ENCODE results near the gene SEPTIN10.

Gene SEPTIN10

GRCh38 chr2:109514857-109515256, 98.9 kb downstream of the SEPTIN10 start:
- 98% methylated on average over 5 of the region's 5 CpGs for WGBS
- Histone ChIP-seq H3K4me3 (ENCODE audit: low read length) (no peak overlapping the region), H3K27ac (ENCODE audit: low read depth, low read length) (no peak overlapping the region), H3K36me3 (ENCODE audit: insufficient read depth, low read length) (no peaks in the 10 kb centered on the region), H3K9ac (ENCODE audit: low read depth, low read length) (no peak overlapping the region), H3K27me3 (ENCODE audit: insufficient read depth, low read length) (no peaks in the 10 kb centered on the region), H3K4me1 (ENCODE audit: insufficient read depth, low read length) (no peaks in the 10 kb centered on the region), H3K9me3 (ENCODE audit: insufficient read depth, low read depth, low read length) (no peaks in the 10 kb centered on the region)

- Histone ChIP-seq H3K4me1 (ENCODE audit: insufficient read depth, low read length) (no peaks in the 10 kb centered on the region), H3K4me3 (ENCODE audit: low read length) (no peak overlapping the region), H3K9ac (ENCODE audit: low read depth, low read length) (no peak overlapping the region), H3K27ac (ENCODE audit: low read depth, low read length) (no peak overlapping the region), H3K9me3 (ENCODE audit: insufficient read depth, low read depth, low read length) (no peaks in the 10 kb centered on the region), H3K27me3 (ENCODE audit: insufficient read depth, low read length) (no peaks in the 10 kb centered on the region), H3K36me3 (ENCODE audit: insufficient read depth, low read length) (no peaks in the 10 kb centered on the region)
- WGBS: 93% methylated on average over 20 of the region's 20 CpGs
These were observed 99.8 kb downstream of the SEPTIN10 start for GRCh38 chr2:109513749-109514588.

GRCh38 chr2:109513230-109513629, 100.5 kb downstream of the SEPTIN10 start:
- Histone ChIP-seq H3K4me1 (ENCODE audit: insufficient read depth, low read length) (no peaks in the 10 kb centered on the region), H3K36me3 (ENCODE audit: insufficient read depth, low read length) (no peaks in the 10 kb centered on the region), H3K9ac (ENCODE audit: low read depth, low read length) (no peak overlapping the region), H3K4me3 (ENCODE audit: low read length) (no peak overlapping the region), H3K27ac (ENCODE audit: low read depth, low read length) (no peak overlapping the region), H3K9me3 (ENCODE audit: insufficient read depth, low read depth, low read length) (no peaks in the 10 kb centered on the region), H3K27me3 (ENCODE audit: insufficient read depth, low read length) (no peaks in the 10 kb centered on the region)
- 94% methylated on average over 5 of the region's 5 CpGs for WGBS

- Histone ChIP-seq H3K4me1 (ENCODE audit: insufficient read depth, low read length) (no peaks in the 10 kb centered on the region), H3K27me3 (ENCODE audit: insufficient read depth, low read length) (no peaks in the 10 kb centered on the region), H3K27ac (ENCODE audit: low read depth, low read length) (no peak overlapping the region), H3K4me3 (ENCODE audit: low read length) (no peak overlapping the region), H3K9ac (ENCODE audit: low read depth, low read length) (no peak overlapping the region), H3K36me3 (ENCODE audit: insufficient read depth, low read length) (no peaks in the 10 kb centered on the region), H3K9me3 (ENCODE audit: insufficient read depth, low read depth, low read length) (no peaks in the 10 kb centered on the region)
- WGBS: 87% methylated on average over 5 of the region's 5 CpGs
These were observed 101.7 kb downstream of the SEPTIN10 start for GRCh38 chr2:109512076-109512475.

- WGBS: 92% methylated on average over 3 of the region's 3 CpGs
- no peak overlapping the region for H3K9ac ChIP-seq (ENCODE audit: low read depth, low read length)
- H3K36me3 ChIP-seq (ENCODE audit: insufficient read depth, low read length): no peaks in the 10 kb centered on the region
- no peaks in the 10 kb centered on the region for H3K9me3 ChIP-seq (ENCODE audit: insufficient read depth, low read depth, low read length)
- H3K27me3 ChIP-seq (ENCODE audit: insufficient read depth, low read length): no peaks in the 10 kb centered on the region
- H3K4me1 ChIP-seq (ENCODE audit: insufficient read depth, low read length): no peaks in the 10 kb centered on the region
- H3K4me3 ChIP-seq (ENCODE audit: low read length): no peak overlapping the region
- H3K27ac ChIP-seq (ENCODE audit: low read depth, low read length): no peak overlapping the region
These were observed 102.6 kb downstream of the SEPTIN10 start for GRCh38 chr2:109511168-109511567.

- Histone ChIP-seq H3K9ac (ENCODE audit: low read depth, low read length) (no peak overlapping the region), H3K27ac (ENCODE audit: low read depth, low read length) (no peak overlapping the region), H3K9me3 (ENCODE audit: insufficient read depth, low read depth, low read length) (no peaks in the 10 kb centered on the region), H3K27me3 (ENCODE audit: insufficient read depth, low read length) (no peaks in the 10 kb centered on the region), H3K36me3 (ENCODE audit: insufficient read depth, low read length) (no peaks in the 10 kb centered on the region), H3K4me1 (ENCODE audit: insufficient read depth, low read length) (no peaks in the 10 kb centered on the region), H3K4me3 (ENCODE audit: low read length) (no peak overlapping the region)
- 65% methylated on average over 19 of the region's 19 CpGs for WGBS
These were observed 103.4 kb downstream of the SEPTIN10 start for GRCh38 chr2:109510136-109511028.

- Histone ChIP-seq H3K27ac (ENCODE audit: low read depth, low read length) (no peak overlapping the region), H3K36me3 (ENCODE audit: insufficient read depth, low read length) (no peaks in the 10 kb centered on the region), H3K9ac (ENCODE audit: low read depth, low read length) (no peak overlapping the region), H3K4me1 (ENCODE audit: insufficient read depth, low read length) (no peaks in the 10 kb centered on the region), H3K9me3 (ENCODE audit: insufficient read depth, low read depth, low read length) (no peaks in the 10 kb centered on the region), H3K27me3 (ENCODE audit: insufficient read depth, low read length) (no peaks in the 10 kb centered on the region), H3K4me3 (ENCODE audit: low read length) (no peak overlapping the region)
- 95% methylated on average over 8 of the region's 8 CpGs for WGBS
These were observed 105.2 kb downstream of the SEPTIN10 start for GRCh38 chr2:109508556-109508955.

- no peaks in the 10 kb centered on the region for H3K4me1 ChIP-seq (ENCODE audit: insufficient read depth, low read length)
- 95% methylated on average over 6 of the region's 6 CpGs for WGBS
- no peak overlapping the region for H3K27ac ChIP-seq (ENCODE audit: low read depth, low read length)
- no peaks in the 10 kb centered on the region for H3K36me3 ChIP-seq (ENCODE audit: insufficient read depth, low read length)
- no peak overlapping the region for H3K9ac ChIP-seq (ENCODE audit: low read depth, low read length)
- no peaks in the 10 kb centered on the region for H3K27me3 ChIP-seq (ENCODE audit: insufficient read depth, low read length)
- no peak overlapping the region for H3K4me3 ChIP-seq (ENCODE audit: low read length)
- no peaks in the 10 kb centered on the region for H3K9me3 ChIP-seq (ENCODE audit: insufficient read depth, low read depth, low read length)
These were observed 105.9 kb downstream of the SEPTIN10 start for GRCh38 chr2:109507828-109508227.

GRCh38 chr2:109507217-109507616, 106.5 kb downstream of the SEPTIN10 start:
- no peaks in the 10 kb centered on the region for H3K36me3 ChIP-seq (ENCODE audit: insufficient read depth, low read length)
- no peak overlapping the region for H3K4me3 ChIP-seq (ENCODE audit: low read length)
- H3K9me3 ChIP-seq (ENCODE audit: insufficient read depth, low read depth, low read length): no peaks in the 10 kb centered on the region
- H3K27me3 ChIP-seq (ENCODE audit: insufficient read depth, low read length): no peaks in the 10 kb centered on the region
- H3K9ac ChIP-seq (ENCODE audit: low read depth, low read length): no peak overlapping the region
- H3K27ac ChIP-seq (ENCODE audit: low read depth, low read length): no peak overlapping the region
- H3K4me1 ChIP-seq (ENCODE audit: insufficient read depth, low read length): no peaks in the 10 kb centered on the region
- WGBS: 94% methylated on average over 7 of the region's 7 CpGs

- H3K4me1 ChIP-seq (ENCODE audit: insufficient read depth, low read length): no peaks in the 10 kb centered on the region
- 89% methylated on average over 5 of the region's 5 CpGs for WGBS
These were observed 110.6 kb downstream of the SEPTIN10 start for GRCh38 chr2:109503191-109503590.

GRCh38 chr2:109501461-109501860, 112.3 kb downstream of the SEPTIN10 start:
- WGBS: 93% methylated on average over 21 of the region's 21 CpGs
- H3K4me3 ChIP-seq (ENCODE audit: low read length): no peak overlapping the region
- no peaks in the 10 kb centered on the region for H3K27me3 ChIP-seq (ENCODE audit: insufficient read depth, low read length)
- H3K36me3 ChIP-seq (ENCODE audit: insufficient read depth, low read length): no peaks in the 10 kb centered on the region
- no peaks in the 10 kb centered on the region for H3K4me1 ChIP-seq (ENCODE audit: insufficient read depth, low read length)
- H3K9me3 ChIP-seq (ENCODE audit: insufficient read depth, low read depth, low read length): no peaks in the 10 kb centered on the region
- H3K27ac ChIP-seq (ENCODE audit: low read depth, low read length): no peak overlapping the region
- H3K9ac ChIP-seq (ENCODE audit: low read depth, low read length): no peak overlapping the region

More at GRCh38 chr2:109503191-109503590, 110.6 kb downstream of the SEPTIN10 start:
- H3K4me3 ChIP-seq (ENCODE audit: low read length): no peak overlapping the region
- no peaks in the 10 kb centered on the region for H3K36me3 ChIP-seq (ENCODE audit: insufficient read depth, low read length)
- H3K9ac ChIP-seq (ENCODE audit: low read depth, low read length): no peak overlapping the region
- H3K9me3 ChIP-seq (ENCODE audit: insufficient read depth, low read depth, low read length): no peaks in the 10 kb centered on the region
- H3K27ac ChIP-seq (ENCODE audit: low read depth, low read length): no peak overlapping the region
- no peaks in the 10 kb centered on the region for H3K27me3 ChIP-seq (ENCODE audit: insufficient read depth, low read length)
